IPS DF 4.7 (cell line): ENCODE results near the gene RIN3.
"Not testable (repeated sequence)": the region's sequence is repeated elsewhere in the genome, so short reads cannot be mapped to it uniquely, and the experiment has no call there.

ENCODE experiments used
- DNase-seq: peaks from one replicate; pipeline ENCODE4 v3.0.0-alpha.2; 2013; ENCODE audit warnings: low spot score; ENCODE audit errors: extremely low read depth

The RIN3 gene

GRCh38 chr14:92624764-92625163 is 111.2 kb downstream of the RIN3 start:
- no peak for DNase-seq

GRCh38 chr14:92625213-92625612 is 111.6 kb downstream of the RIN3 start:
- DNase-seq, result no peak

- no peak for DNase-seq
Observed at GRCh38 chr14:92626041-92626440, 112.5 kb downstream of the RIN3 start.

- DNase-seq, result no peak
Observed at GRCh38 chr14:92627707-92628215, 114.2 kb downstream of the RIN3 start.

GRCh38 chr14:92628636-92629035 is 115.1 kb downstream of the RIN3 start:
- no peak for DNase-seq

- no peak for DNase-seq
Observed at GRCh38 chr14:92630367-92630766, 116.8 kb downstream of the RIN3 start.

- no peak for DNase-seq
Observed at GRCh38 chr14:92631098-92631497, 117.5 kb downstream of the RIN3 start.

- DNase-seq, result no peak
Observed at GRCh38 chr14:92632546-92633273, 119.1 kb downstream of the RIN3 start.

- no peak for DNase-seq
Observed at GRCh38 chr14:92633274-92633616, 119.7 kb downstream of the RIN3 start.

GRCh38 chr14:92633724-92634123 is 120.1 kb downstream of the RIN3 start:
- DNase-seq, result no peak

- no peak for DNase-seq
Observed at GRCh38 chr14:92635031-92635430, 121.5 kb downstream of the RIN3 start.

GRCh38 chr14:92635896-92636295 is 122.3 kb downstream of the RIN3 start:
- no peak for DNase-seq

GRCh38 chr14:92637228-92637627 is 123.6 kb downstream of the RIN3 start:
- DNase-seq, result no peak

GRCh38 chr14:92637864-92638263 is 124.3 kb downstream of the RIN3 start:
- DNase-seq, result no peak

GRCh38 chr14:92638266-92638665 is 124.7 kb downstream of the RIN3 start:
- DNase-seq, result no peak

GRCh38 chr14:92638904-92639303 is 125.3 kb downstream of the RIN3 start:
- DNase-seq, result no peak

GRCh38 chr14:92639472-92640117 is 126.0 kb downstream of the RIN3 start:
- DNase-seq, result not testable (repeated sequence)

GRCh38 chr14:92641306-92641705 is 127.7 kb downstream of the RIN3 start:
- no peak for DNase-seq

- DNase-seq, result no peak
Observed at GRCh38 chr14:92644171-92644969, 130.8 kb downstream of the RIN3 start.

- no peak for DNase-seq
Observed at GRCh38 chr14:92644970-92645515, 131.5 kb downstream of the RIN3 start.

- no peak for DNase-seq
Observed at GRCh38 chr14:92645841-92646478, 132.4 kb downstream of the RIN3 start.
